B cell (primary cell): ENCODE measurements around the gene SPTLC2. TPM values are rescaled to one million over a fixed set of nuclear protein-coding genes. Genes with fewer than 3 reads are reported as not detected.

Experiments
- ATAC-seq: fragments of 200-7000 bp; cut with Tn5 transposase; one replicate; pipeline ENCODE4 v1.10.0; 2021; ENCODE audit warnings: low read depth, mild to moderate bottlenecking, moderate number of reproducible peaks, moderate library complexity
- CTCF ChIA-PET: fragments of 350-600 bp; sonication (Branson Sonifier 250); formaldehyde crosslinking; loops from one replicate; lab custom pipeline; 2021; ENCODE audit warnings: antibody characterized with exemption, inconsistent platforms; lab: Charles Lee
- POLR2A ChIA-PET: fragments of 350-600 bp; sonication (Branson Sonifier 250); formaldehyde crosslinking; loops from one replicate; lab custom pipeline; 2021; ENCODE audit warnings: antibody characterized with exemption; lab: Charles Lee
- DNase-seq: peaks from one replicate; pipeline ENCODE4 v3.0.0; 2013
- H2AFZ ChIP-seq: 2 replicates; pipeline ENCODE4 v1.6.1; 2012; ENCODE audit warnings: mild to moderate bottlenecking, low read depth, low read length; ENCODE audit not compliant: insufficient read depth, poor library complexity, severe bottlenecking
- H3K27ac ChIP-seq, 2 donors: 1 replicate in 1 of 2; 2 replicates in 1 of 2; pipeline ENCODE4 v1.5.1; 2012 to 2013; ENCODE audit warnings: low read length in 2 of 2, mild to moderate bottlenecking in 2 of 2, moderate library complexity in 1 of 2
- H3K27me3 ChIP-seq, 4 experiments: fragments of 200-600 bp in 1 of 4; sonication (generic) in 1 of 4; replicated peaks in 1 of 4; 1 replicate in 2 of 4; 2 replicates in 2 of 4; pipeline versions ENCODE4 v1.6.1 to v1.7.0; 2013 to 2016; ENCODE audit warnings: low read length in 3 of 4, mild to moderate bottlenecking in 2 of 4, mixed read lengths in 1 of 4, moderate library complexity in 1 of 4; ENCODE audit not compliant: insufficient read depth in 4 of 4, control insufficient read depth in 3 of 4; ENCODE audit errors: control extremely low read depth in 1 of 4
- H3K36me3 ChIP-seq, 2 experiments: replicated peaks in 1 of 2; 1 replicate in 1 of 2; 2 replicates in 1 of 2; pipeline versions ENCODE4 v1.6.1 to v1.7.1; 2013; ENCODE audit warnings: low read length in 1 of 2; ENCODE audit not compliant: insufficient read depth in 2 of 2, control insufficient read depth in 1 of 2; ENCODE audit errors: control extremely low read depth in 1 of 2, extremely low read depth in 1 of 2
- H3K4me1 ChIP-seq, 2 donors: fragments of 200-600 bp in 1 of 2; sonication (generic) in 1 of 2; 1 replicate in 1 of 2; 2 replicates in 1 of 2; pipeline versions ENCODE4 v1.5.1 to v1.6.1; 2013 to 2017; ENCODE audit warnings: low read length in 2 of 2; ENCODE audit not compliant: control insufficient read depth in 2 of 2, insufficient read depth in 2 of 2
- H3K4me2 ChIP-seq: replicated peaks from 2 replicates; pipeline ENCODE3; 2012; ENCODE audit warnings: mild to moderate bottlenecking, low read depth, low read length; ENCODE audit not compliant: poor library complexity, severe bottlenecking
- H3K4me3 ChIP-seq, 5 experiments: fragments of 200-600 bp in 1 of 5; sonication (generic) in 1 of 5; 1 replicate in 3 of 5; 2 replicates in 2 of 5; pipeline versions ENCODE4 v1.5.1 to v1.7.0; 2011 to 2016; ENCODE audit warnings: low read length in 4 of 5, mild to moderate bottlenecking in 4 of 5, low read depth in 2 of 5, control low read depth in 1 of 5, moderate library complexity in 1 of 5; ENCODE audit not compliant: insufficient read depth in 1 of 5; ENCODE audit errors: control extremely low read depth in 1 of 5, extremely low read depth in 1 of 5
- H3K79me2 ChIP-seq: fragments of 200-600 bp; sonication (generic); one replicate; pipeline ENCODE4 v1.6.0; 2016; ENCODE audit warnings: low read length; ENCODE audit not compliant: control insufficient read depth, insufficient read depth
- H3K9ac ChIP-seq: fragments of 200-600 bp; sonication (generic); 2 replicates; pipeline ENCODE4 v1.6.1; 2017; ENCODE audit warnings: mild to moderate bottlenecking, low read length, moderate library complexity
- H3K9me3 ChIP-seq, 3 donors: one replicate each; pipeline versions ENCODE4 v1.6.1 to v1.7.1; 2013; ENCODE audit warnings: low read length in 2 of 3; ENCODE audit not compliant: control insufficient read depth in 2 of 3, insufficient read depth in 1 of 3; ENCODE audit errors: control extremely low read depth in 1 of 3
- H4K20me1 ChIP-seq: 2 replicates; pipeline ENCODE4 v1.6.0; 2012; ENCODE audit warnings: mild to moderate bottlenecking, low read length; ENCODE audit not compliant: insufficient read depth, control insufficient read depth, poor library complexity, severe bottlenecking
- H3K27ac Mint-ChIP-seq: one replicate; pipeline ENCODE4 v1.8.0; 2021; ENCODE audit warnings: mixed read lengths
- H3K27me3 Mint-ChIP-seq: one replicate; pipeline ENCODE4 v1.8.0; 2021; ENCODE audit warnings: mixed read lengths
- H3K4me1 Mint-ChIP-seq: one replicate; pipeline ENCODE4 v1.8.0; 2021; ENCODE audit warnings: mixed read lengths
- H3K4me3 Mint-ChIP-seq: one replicate; pipeline ENCODE4 v1.8.0; 2021; ENCODE audit warnings: mixed read lengths
- H3K9me3 Mint-ChIP-seq: one replicate; pipeline ENCODE4 v1.8.0; 2022; ENCODE audit warnings: mixed read lengths; ENCODE audit not compliant: insufficient read depth
- EZH2 ChIP-seq: IDR thresholded peaks from 2 replicates; pipeline ENCODE4 v1.6.1; 2012; ENCODE audit warnings: borderline replicate concordance, low read depth, mild to moderate bottlenecking, moderate library complexity, low read length; ENCODE audit not compliant: insufficient read depth, poor library complexity, severe bottlenecking
- WGBS: methylation state at CpG from one replicate; pipeline ENCODE4 v1.1.5; 2013; ENCODE audit warnings: missing lambda C conversion rate; ENCODE audit not compliant: insufficient coverage; 5-methylcytosine and 5-hydroxymethylcytosine counted together
- intact Hi-C: fragments of 100-400 bp; cut with micrococcal nuclease; formaldehyde crosslinking; loops from one replicate; pipeline ENCODE4 v1.10.0; 2022
- polyA plus RNA-seq: library from polyadenylated mRNA; depleted of rRNA; stranded (reverse); fragments of >200 nt; gene quantifications from 2 replicates; pipeline ENCODE4 v1.2.3, GENCODE V29; 2012
- total RNA-seq, 2 donors: library from RNA; stranded (reverse); fragments of 120-200 nt in 1 of 2; gene quantifications; 1 replicate in 1 of 2; 2 replicates in 1 of 2; pipeline versions ENCODE4 v1.2.3 to v1.2.4, GENCODE V29; 2013 to 2022
- TF ChIP-seq, protein P1 (sequence below): fragments of 200-600 bp; IDR thresholded peaks from one replicate; pipeline ENCODE4 v1.8.0; 2022; ENCODE audit warnings: antibody characterized with exemption, mild to moderate bottlenecking

Gene SPTLC2
- total and polyA plus RNA-seq, 2 donors (not counting 1 experiment from before 2014, with no cell fraction given), result 9.4 to 41.4 TPM

DNA sequence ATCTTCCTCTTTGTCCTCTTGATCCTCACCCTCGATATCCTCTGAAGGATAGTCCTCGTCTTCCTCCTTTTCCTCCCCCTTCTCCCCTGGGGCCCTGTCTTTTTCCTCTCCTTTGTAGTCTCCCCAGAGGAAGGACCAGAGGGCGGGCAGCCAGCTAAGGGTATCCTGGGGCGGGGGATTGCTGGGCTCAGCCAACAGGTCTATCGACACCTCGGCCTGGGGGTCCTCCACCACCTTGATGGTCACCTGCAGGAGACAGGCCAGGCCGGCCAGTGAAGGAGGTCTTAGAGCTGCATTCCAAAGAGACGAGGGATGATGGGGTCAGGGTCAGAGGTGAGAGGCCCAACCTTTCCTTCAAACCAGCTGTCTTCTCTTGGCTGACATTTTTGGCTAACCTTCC lies 134.0 kb downstream of the SPTLC2 start:
- no peak overlapping the region for H3K4me3 Mint-ChIP-seq
- no peak overlapping the region for H3K4me2 ChIP-seq
- intact Hi-C loops, result no loop called here
- peaks cover 3 to 6% of the 10 kb centered on the region in 2 donors for H3K4me1 ChIP-seq
- no peaks in the 10 kb centered on the region for H3K9me3 Mint-ChIP-seq
- CTCF ChIA-PET, result interaction anchor here (0.7 kb wide), 1 partner anchor 23 kb away, joined by 4 read pairs; no protein-coding TSS in a partner anchor
- no peak overlapping the region for H3K27ac Mint-ChIP-seq
- H3K27me3 ChIP-seq, result no peaks in the 10 kb centered on the region
- H3K36me3 ChIP-seq, result no peaks in the 10 kb centered on the region
- peak overlapping the region; percentile 15 for H2AFZ ChIP-seq
- no peak overlapping the region for H3K9ac ChIP-seq
- DNase-seq, result no peak
- H3K27ac ChIP-seq, result no peak overlapping the region
- H3K4me3 ChIP-seq, result no peak overlapping the region
- TF ChIP-seq EZH2, result no peak
- TF ChIP-seq, protein P1, sequence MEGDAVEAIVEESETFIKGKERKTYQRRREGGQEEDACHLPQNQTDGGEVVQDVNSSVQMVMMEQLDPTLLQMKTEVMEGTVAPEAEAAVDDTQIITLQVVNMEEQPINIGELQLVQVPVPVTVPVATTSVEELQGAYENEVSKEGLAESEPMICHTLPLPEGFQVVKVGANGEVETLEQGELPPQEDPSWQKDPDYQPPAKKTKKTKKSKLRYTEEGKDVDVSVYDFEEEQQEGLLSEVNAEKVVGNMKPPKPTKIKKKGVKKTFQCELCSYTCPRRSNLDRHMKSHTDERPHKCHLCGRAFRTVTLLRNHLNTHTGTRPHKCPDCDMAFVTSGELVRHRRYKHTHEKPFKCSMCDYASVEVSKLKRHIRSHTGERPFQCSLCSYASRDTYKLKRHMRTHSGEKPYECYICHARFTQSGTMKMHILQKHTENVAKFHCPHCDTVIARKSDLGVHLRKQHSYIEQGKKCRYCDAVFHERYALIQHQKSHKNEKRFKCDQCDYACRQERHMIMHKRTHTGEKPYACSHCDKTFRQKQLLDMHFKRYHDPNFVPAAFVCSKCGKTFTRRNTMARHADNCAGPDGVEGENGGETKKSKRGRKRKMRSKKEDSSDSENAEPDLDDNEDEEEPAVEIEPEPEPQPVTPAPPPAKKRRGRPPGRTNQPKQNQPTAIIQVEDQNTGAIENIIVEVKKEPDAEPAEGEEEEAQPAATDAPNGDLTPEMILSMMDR, result no peak
- H3K9me3 ChIP-seq, result no peaks in the 10 kb centered on the region
- no peaks in the 10 kb centered on the region for H3K27me3 Mint-ChIP-seq
- 46% methylated on average over 8 of the region's 8 CpGs for WGBS
- POLR2A ChIA-PET, result no interaction called here
- no peak for ATAC-seq
- no peaks in the 10 kb centered on the region for H3K79me2 ChIP-seq
- no peaks in the 10 kb centered on the region for H4K20me1 ChIP-seq
- no peaks in the 10 kb centered on the region for H3K4me1 Mint-ChIP-seq

DNA sequence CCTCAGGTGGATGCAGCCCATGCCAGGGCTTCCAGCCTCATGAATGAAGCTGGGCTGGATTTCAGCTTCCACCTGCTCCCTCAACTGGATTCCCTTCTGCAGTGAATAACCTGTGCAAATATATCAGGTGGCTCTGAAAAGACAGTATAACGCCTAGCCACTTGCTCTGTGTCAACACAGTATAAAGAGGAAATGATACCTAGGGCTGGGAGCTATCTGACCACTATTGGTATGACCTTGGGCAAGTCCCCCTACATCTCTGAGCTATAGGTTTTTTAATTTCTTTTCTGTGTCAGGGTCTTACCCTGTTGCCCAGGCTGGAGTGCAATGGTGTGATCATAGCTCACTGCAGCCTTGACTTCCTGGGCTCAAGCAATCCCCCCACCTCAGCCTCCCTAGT lies 137.6 kb downstream of the SPTLC2 start:
- intact Hi-C loops, result no loop called here
- H3K4me3 Mint-ChIP-seq, result no peak overlapping the region
- POLR2A ChIA-PET, result interaction anchor here (0.7 kb wide), 1 partner anchor 806 kb away, joined by 4 read pairs; no protein-coding TSS in a partner anchor

More for the DNA sequence above, 137.6 kb downstream of the SPTLC2 start:
- Histone ChIP-seq H2AFZ (no peak overlapping the region), H3K27me3 (no peaks in the 10 kb centered on the region), H4K20me1 (no peaks in the 10 kb centered on the region), H3K4me1 (peaks cover 3 to 6% of the 10 kb centered on the region in 2 donors), H3K4me3 (no peak overlapping the region), H3K9ac (no peak overlapping the region), H3K79me2 (no peaks in the 10 kb centered on the region), H3K9me3 (no peaks in the 10 kb centered on the region), H3K36me3 (no peaks in the 10 kb centered on the region), H3K4me2 (no peak overlapping the region), H3K27ac (no peak overlapping the region)
- CTCF ChIA-PET, result interaction anchor here (1.6 kb wide), 1 partner anchor 163 kb away, joined by 3 read pairs; no protein-coding TSS in a partner anchor
- no peaks in the 10 kb centered on the region for H3K9me3 Mint-ChIP-seq
- WGBS, result 71% methylated on average over 1 of the region's 1 CpG
- no peak for ATAC-seq
- TF ChIP-seq, protein P1, result no peak
- no peak for TF ChIP-seq EZH2
- no peak for DNase-seq
- H3K27me3 Mint-ChIP-seq, result no peaks in the 10 kb centered on the region
- no peak overlapping the region for H3K27ac Mint-ChIP-seq
- no peaks in the 10 kb centered on the region for H3K4me1 Mint-ChIP-seq
